HG03175 (cell line): Measurements from ENCODE around the gene NAT14.

ENCODE experiments used
- ATAC-seq: cut with Tn5 transposase; IDR thresholded peaks from one replicate; pipeline ENCODE4 v1.9.1; 2021; ENCODE audit warnings: mild to moderate bottlenecking, moderate library complexity; ENCODE audit not compliant: unreplicated experiment

NAT14 gene

GRCh38 chr19:55452749-55453346 is 32.1 kb upstream of the NAT14 start:
- no peak for ATAC-seq

- ATAC-seq = no peak
Observed at GRCh38 chr19:55453511-55454260, 31.3 kb upstream of the NAT14 start.

GRCh38 chr19:55454787-55455243 is 30.2 kb upstream of the NAT14 start:
- ATAC-seq = no peak

GRCh38 chr19:55455576-55456235 is 29.3 kb upstream of the NAT14 start:
- no peak for ATAC-seq

- no peak for ATAC-seq
Observed at GRCh38 chr19:55456347-55456746, 28.6 kb upstream of the NAT14 start.

- ATAC-seq = no peak
Observed at GRCh38 chr19:55457683-55458457, 27.1 kb upstream of the NAT14 start.

GRCh38 chr19:55459551-55459949 is 25.4 kb upstream of the NAT14 start:
- no peak for ATAC-seq

- ATAC-seq = no peak
Observed at GRCh38 chr19:55459950-55460657, 24.9 kb upstream of the NAT14 start.

GRCh38 chr19:55460670-55461258 is 24.2 kb upstream of the NAT14 start:
- ATAC-seq = no peak

GRCh38 chr19:55461259-55461973 is 23.6 kb upstream of the NAT14 start, which contains the start of gene ISOC2:
Gene ISOC2, minus strand, starts transcription at chr19:55461642. Its CDS starts 5,156 bp downstream, at chr19:55456486.
- ATAC-seq = peak; percentile 96

- ATAC-seq = no peak
Observed at GRCh38 chr19:55461974-55462626, 22.9 kb upstream of the NAT14 start.

- ATAC-seq = no peak
Observed at GRCh38 chr19:55462722-55463121, 22.3 kb upstream of the NAT14 start.

GRCh38 chr19:55463583-55464031 is 21.4 kb upstream of the NAT14 start:
- no peak for ATAC-seq

- no peak for ATAC-seq
Observed at GRCh38 chr19:55464039-55464661, 20.8 kb upstream of the NAT14 start.

- ATAC-seq = no peak
Observed at GRCh38 chr19:55464662-55465054, 20.3 kb upstream of the NAT14 start, which contains the start of gene C19orf85. Gene C19orf85, minus strand, starts transcription at chr19:55464751. Its CDS starts 197 bp downstream, at chr19:55464554.

- no peak for ATAC-seq
Observed at GRCh38 chr19:55465460-55466240, 19.3 kb upstream of the NAT14 start.

GRCh38 chr19:55466241-55466614 is 18.8 kb upstream of the NAT14 start:
- no peak for ATAC-seq
